ENCODE measurements around the gene SEMA3F. TPM values are rescaled to one million over a fixed set of nuclear protein-coding genes. Genes with fewer than 3 reads are reported as not detected.

The SEMA3F gene
- total RNA-seq, 1 experiment from 2014 or later: 69.6 TPM

DNA sequence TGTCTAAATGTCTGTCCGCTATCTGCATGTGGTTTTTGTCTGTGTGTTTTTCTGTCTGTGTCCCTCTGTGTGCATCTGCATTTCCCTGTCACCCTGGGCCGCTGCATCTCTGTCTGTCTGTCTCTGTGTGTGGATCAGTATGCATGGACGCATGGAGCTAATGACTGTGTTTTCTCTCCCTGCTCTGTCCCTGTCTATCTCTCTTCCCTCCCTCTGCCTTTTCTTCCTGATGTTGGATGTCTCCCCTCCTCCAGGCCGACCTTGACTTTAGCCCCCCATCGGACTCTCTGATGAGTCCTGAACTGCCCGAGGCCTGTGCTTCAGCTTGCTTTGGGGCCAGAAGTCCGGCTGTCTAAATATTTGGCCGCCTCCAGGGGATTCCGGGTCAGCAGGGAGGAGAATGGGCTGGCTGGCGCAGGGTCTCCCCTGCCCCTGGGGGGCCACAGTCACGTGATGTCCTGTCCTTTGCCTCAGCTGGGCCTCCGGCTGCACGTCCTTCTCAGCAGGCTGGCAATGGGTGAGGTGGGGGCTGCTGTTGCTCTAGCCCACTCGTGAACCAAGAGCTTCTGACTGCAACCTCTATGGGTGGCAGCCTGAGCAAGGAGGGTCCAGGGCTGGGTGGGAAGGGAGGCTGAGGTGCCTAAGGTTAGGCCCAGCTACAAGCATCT is 53.7 kb downstream of the SEMA3F start:
- CTCF ChIA-PET: no interaction called here
- no TSS peak for BruUV-seq (replicated peaks)

DNA sequence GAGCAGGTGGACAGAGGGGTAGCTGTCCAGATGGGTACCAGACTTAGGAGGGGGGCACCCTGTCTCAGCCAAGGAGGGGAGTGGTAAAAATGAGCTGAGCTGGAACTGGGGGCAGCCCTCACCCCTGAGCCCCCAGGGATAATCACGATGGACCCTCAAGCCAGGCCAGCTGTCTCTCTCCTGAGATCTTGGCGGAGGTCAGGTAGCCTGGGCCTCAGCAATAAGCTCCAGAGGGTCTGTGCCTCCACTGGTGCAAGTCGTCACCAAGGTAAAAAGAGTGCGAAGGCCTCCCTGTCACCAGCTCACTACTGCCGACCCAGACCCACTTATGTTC is 55.0 kb downstream of the SEMA3F start:
- no TSS peak for BruUV-seq (replicated peaks)
- no peaks in the 10 kb centered on the region for H3K9me3 ChIP-seq (ENCODE audit: control insufficient read depth, insufficient read depth, low read depth, low read length)
- POLR2A ChIA-PET: interaction anchor here (0.6 to 1.0 kb wide), 2 partner anchors 15 to 1577 kb away, joined by 3 to 4 read pairs; no protein-coding TSS in a partner anchor
- no peaks in the 10 kb centered on the region for H3K36me3 ChIP-seq (ENCODE audit: control insufficient read depth, insufficient read depth, low read length)
- DNase-seq (ENCODE audit: low read depth, low spot score) (no peak), ATAC-seq (no peak)
- in situ Hi-C loops (cut with HindIII; ENCODE audit: low pct_unique_long_range_greater_than_20kb, low sequenced_read_pairs): no loop called here
- no peaks in the 10 kb centered on the region; the same call in 1 of the 2 replicates for H3K4me1 ChIP-seq (ENCODE audit: control insufficient read depth, insufficient read depth, low read length)
- H3K27me3 ChIP-seq (ENCODE audit: control insufficient read depth, insufficient read depth, low read length): no peaks in the 10 kb centered on the region
- no peak overlapping the region for H3K27ac ChIP-seq (ENCODE audit: low read length)
- intact Hi-C loops (cut with micrococcal nuclease; ENCODE audit: unreplicated experiment): no loop called here
- TF ChIP-seq, protein P1, sequence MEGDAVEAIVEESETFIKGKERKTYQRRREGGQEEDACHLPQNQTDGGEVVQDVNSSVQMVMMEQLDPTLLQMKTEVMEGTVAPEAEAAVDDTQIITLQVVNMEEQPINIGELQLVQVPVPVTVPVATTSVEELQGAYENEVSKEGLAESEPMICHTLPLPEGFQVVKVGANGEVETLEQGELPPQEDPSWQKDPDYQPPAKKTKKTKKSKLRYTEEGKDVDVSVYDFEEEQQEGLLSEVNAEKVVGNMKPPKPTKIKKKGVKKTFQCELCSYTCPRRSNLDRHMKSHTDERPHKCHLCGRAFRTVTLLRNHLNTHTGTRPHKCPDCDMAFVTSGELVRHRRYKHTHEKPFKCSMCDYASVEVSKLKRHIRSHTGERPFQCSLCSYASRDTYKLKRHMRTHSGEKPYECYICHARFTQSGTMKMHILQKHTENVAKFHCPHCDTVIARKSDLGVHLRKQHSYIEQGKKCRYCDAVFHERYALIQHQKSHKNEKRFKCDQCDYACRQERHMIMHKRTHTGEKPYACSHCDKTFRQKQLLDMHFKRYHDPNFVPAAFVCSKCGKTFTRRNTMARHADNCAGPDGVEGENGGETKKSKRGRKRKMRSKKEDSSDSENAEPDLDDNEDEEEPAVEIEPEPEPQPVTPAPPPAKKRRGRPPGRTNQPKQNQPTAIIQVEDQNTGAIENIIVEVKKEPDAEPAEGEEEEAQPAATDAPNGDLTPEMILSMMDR (IDR thresholded peaks at IDR 0.05): no peak
- TF ChIP-seq, protein P2, sequence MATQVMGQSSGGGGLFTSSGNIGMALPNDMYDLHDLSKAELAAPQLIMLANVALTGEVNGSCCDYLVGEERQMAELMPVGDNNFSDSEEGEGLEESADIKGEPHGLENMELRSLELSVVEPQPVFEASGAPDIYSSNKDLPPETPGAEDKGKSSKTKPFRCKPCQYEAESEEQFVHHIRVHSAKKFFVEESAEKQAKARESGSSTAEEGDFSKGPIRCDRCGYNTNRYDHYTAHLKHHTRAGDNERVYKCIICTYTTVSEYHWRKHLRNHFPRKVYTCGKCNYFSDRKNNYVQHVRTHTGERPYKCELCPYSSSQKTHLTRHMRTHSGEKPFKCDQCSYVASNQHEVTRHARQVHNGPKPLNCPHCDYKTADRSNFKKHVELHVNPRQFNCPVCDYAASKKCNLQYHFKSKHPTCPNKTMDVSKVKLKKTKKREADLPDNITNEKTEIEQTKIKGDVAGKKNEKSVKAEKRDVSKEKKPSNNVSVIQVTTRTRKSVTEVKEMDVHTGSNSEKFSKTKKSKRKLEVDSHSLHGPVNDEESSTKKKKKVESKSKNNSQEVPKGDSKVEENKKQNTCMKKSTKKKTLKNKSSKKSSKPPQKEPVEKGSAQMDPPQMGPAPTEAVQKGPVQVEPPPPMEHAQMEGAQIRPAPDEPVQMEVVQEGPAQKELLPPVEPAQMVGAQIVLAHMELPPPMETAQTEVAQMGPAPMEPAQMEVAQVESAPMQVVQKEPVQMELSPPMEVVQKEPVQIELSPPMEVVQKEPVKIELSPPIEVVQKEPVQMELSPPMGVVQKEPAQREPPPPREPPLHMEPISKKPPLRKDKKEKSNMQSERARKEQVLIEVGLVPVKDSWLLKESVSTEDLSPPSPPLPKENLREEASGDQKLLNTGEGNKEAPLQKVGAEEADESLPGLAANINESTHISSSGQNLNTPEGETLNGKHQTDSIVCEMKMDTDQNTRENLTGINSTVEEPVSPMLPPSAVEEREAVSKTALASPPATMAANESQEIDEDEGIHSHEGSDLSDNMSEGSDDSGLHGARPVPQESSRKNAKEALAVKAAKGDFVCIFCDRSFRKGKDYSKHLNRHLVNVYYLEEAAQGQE (IDR thresholded peaks at IDR 0.05; ENCODE audit: insufficient read depth in 1 of 2, low read depth in 2 of 2, low read length in 1 of 2): no peak
- TF ChIP-seq SIN3A (IDR thresholded peaks at IDR 0.05; ENCODE audit: borderline replicate concordance, insufficient read depth, low read depth, low read length) (no peak), POLR2AphosphoS5 (IDR thresholded peaks at IDR 0.05; ENCODE audit: low read depth, low read length) (no peak), TCF7L2 (IDR thresholded peaks at IDR 0.05; ENCODE audit: low read depth, low read length) (no peak)
- CTCF ChIA-PET: no interaction called here
- no peak overlapping the region for H3K4me3 ChIP-seq (ENCODE audit: low read depth in 2 of 2, low read length in 2 of 2)

More for the DNA sequence above, 53.7 kb downstream of the SEMA3F start:
- Histone ChIP-seq H3K4me1 (ENCODE audit: control insufficient read depth, insufficient read depth, low read length) (no peaks in the 10 kb centered on the region; the same call in 1 of the 2 replicates), H3K36me3 (ENCODE audit: control insufficient read depth, insufficient read depth, low read length) (no peaks in the 10 kb centered on the region), H3K27me3 (ENCODE audit: control insufficient read depth, insufficient read depth, low read length) (no peaks in the 10 kb centered on the region), H3K4me3 (ENCODE audit: low read depth in 2 of 2, low read length in 2 of 2) (no peak overlapping the region), H3K27ac (ENCODE audit: low read length) (no peak overlapping the region), H3K9me3 (ENCODE audit: control insufficient read depth, insufficient read depth, low read depth, low read length) (no peaks in the 10 kb centered on the region)
- POLR2A ChIA-PET: interaction anchor here (0.7 kb wide), 1 partner anchor 1038 kb away, joined by 10 read pairs; the partner anchor contains the start of gene KLHDC8B
- DNase-seq (ENCODE audit: low read depth, low spot score): no peak
- no peak for TF ChIP-seq SIN3A (IDR thresholded peaks at IDR 0.05; ENCODE audit: borderline replicate concordance, insufficient read depth, low read depth, low read length)
- TF ChIP-seq POLR2AphosphoS5 (IDR thresholded peaks at IDR 0.05; ENCODE audit: low read depth, low read length): no peak
- no peak for TF ChIP-seq TCF7L2 (IDR thresholded peaks at IDR 0.05; ENCODE audit: low read depth, low read length)
- TF ChIP-seq, protein P1 (IDR thresholded peaks at IDR 0.05): no peak
- TF ChIP-seq, protein P2 (IDR thresholded peaks at IDR 0.05; ENCODE audit: insufficient read depth in 1 of 2, low read depth in 2 of 2, low read length in 1 of 2): no peak
- in situ Hi-C loops (cut with HindIII; ENCODE audit: low pct_unique_long_range_greater_than_20kb, low sequenced_read_pairs): no loop called here
- intact Hi-C loops (cut with micrococcal nuclease; ENCODE audit: unreplicated experiment): no loop called here
- ATAC-seq: no peak
